ENCODE measurements around the gene CYP11A1. TPM values are rescaled to one million over a fixed set of nuclear protein-coding genes. Genes with fewer than 3 reads are reported as not detected.

CYP11A1 gene
- total RNA-seq, 1 donor from 2014 or later = 0.21 TPM

DNA sequence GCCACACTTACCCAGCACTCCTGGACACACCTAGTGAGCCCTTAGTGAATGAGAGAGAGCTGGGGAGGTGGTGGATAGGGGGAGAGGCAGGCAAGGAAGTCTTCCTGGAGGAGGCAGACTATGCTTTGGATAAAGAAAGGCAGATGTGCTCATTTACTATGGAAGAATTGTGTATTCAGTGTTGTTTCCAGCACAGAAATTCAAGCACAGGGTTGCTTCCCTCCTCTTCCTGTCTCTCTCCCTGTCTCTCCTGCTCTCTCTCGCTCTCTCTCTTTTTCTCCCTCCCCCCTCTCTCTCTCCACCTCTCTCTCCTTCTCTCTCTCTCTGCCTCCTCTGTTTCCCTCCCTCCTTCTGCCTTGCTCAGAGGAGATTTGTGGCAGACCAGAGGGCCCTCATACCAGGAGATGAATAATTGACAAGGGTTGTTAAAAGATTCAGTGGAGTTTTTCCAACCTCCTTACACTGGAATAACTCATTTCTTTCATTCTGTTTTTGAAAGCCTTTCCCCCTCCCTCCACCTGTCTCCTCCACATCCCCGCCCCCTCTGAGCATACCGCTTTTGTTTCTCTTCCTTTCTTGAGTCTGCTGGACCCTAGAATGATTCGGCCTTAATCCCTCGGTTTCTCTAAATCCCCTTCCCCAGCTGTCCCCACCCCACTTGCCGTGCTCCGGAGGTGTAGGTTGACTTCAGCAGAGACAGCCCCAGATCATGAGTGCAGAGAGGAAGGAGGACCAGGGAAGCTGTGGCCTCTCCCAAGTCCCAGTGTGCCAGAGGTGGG, 65.7 kb downstream of the CYP11A1 start:
- DNase-seq = no peak

DNA sequence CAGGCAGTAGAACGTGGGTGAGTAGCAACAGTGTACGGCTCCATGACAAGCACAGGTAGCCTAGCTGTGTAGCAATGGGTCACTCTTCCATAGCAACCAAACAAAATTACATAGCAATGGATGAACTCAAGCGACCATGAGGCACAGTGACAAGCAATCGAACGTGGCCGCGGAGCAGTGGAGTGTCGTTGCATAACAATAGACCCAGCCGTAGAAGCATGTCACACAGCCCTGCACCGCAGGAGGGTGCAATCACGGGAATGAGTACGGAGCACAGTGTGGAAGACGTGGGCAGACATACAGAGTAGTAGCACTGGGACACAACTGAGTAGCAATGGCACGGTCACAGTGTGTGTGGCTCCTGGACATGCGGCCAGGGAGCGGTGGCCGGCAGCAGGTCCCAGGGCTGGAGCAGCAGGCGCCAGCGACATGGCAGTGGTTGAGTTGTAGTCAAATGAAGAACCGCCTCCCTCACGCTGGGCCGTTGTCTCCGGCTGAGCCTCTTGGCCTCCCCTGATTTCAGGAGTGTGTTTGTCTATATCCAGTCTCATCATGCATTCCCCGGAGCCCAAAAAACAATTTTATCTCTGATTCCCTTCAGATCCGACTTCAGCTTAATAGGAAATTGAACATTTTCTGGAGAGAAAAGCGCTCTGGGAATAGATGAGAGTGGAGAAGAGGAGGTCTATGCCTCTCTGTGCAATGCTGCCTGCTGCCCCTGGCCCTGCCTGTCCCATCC, 67.2 kb downstream of the CYP11A1 start:
- DNase-seq = no peak

DNA sequence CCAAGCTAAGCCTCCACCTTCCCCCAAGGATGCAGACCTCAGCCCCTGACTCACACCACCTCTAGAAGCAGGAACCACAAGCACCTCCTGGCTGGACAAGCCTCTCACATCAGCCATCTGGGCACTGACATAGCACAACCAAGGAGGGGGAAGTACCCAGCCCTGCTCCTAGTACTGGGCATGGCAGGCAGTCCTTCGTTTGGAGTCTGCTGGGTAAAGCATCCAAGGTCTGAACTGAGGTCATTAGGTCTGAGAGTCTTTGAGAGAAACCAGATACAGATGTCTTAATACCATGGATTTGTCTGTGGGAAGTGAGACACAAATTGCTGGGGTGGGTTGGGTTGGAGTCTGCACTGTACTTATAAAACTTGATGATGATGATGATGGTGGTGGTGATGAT, 69.6 kb downstream of the CYP11A1 start:
- no peak for DNase-seq

DNA sequence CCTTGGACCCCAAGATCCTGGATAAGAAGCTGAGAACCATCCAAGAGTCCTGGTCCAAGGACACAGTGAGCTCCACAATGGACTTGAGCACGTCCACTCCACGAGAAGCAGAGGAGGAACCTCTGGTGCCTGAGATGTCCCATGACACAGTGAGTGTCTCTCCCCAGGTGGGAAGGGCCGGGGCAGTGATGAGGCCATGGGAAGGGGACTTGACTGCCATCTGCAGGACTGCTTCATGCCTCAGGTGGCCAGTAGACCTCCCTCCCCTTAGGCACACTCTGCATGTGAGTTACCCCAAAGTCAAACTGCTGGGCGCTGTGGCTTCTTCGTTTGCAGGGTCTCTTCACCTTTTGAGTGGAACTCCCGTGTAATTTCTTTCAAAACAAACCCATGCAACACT, 71.6 kb downstream of the CYP11A1 start:
- DNase-seq = no peak

DNA sequence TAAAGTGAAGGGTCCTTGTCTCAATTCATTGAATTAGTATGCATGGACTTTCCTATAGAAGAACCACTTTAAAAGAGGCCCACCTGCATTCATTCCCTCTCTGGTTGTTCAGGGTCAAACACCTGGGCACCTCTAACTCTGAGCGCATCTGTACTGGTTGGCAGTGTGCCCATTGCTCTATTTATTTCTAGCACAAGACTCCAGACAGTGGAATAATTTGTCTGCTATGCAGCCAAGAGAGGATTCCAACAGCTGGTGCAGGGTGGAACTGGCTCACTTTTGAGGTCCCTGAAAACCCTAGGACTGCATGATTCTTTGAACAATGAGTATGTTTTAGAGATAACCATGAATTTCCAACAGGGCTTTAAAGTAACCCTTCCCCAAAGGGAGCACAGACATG, 73.4 kb downstream of the CYP11A1 start:
- no peak for DNase-seq

DNA sequence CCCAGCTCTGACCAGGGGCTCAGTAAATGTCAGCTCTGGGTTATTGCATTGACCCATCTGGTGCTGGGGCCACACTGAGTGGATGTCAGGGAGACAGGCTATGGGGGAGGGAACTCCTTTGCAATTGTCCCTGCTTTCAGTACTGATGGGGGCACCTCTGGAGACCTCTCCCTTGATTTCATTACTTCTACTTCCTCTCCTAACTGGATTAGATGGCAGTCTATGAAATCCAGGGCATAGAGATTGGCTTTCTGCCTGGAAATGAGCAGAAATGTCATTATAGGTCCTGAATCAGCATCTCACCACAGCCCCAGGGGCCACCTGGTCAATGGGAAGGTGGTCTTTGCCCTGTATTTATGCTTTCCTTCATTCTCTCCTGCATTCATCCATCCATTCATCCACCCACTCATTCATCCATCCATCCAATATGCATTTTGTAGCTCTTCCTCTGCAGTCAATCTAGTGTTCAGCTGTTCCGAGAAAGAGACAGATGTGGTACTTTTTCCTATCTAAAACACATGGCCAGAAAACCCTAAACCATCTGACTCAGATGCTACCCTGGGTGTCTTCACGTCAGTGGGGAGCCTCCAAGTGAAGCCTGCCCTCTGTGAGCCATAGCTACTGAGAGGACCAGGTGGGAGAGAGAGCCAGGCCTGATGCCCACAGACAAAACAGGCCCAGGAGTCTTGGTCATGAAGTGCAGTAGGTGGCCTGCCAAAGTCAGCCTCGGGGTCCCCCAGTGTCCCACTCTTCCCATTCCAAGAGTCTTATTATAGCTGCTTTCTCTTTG, 74.2 kb downstream of the CYP11A1 start:
- DNase-seq = no peak

DNA sequence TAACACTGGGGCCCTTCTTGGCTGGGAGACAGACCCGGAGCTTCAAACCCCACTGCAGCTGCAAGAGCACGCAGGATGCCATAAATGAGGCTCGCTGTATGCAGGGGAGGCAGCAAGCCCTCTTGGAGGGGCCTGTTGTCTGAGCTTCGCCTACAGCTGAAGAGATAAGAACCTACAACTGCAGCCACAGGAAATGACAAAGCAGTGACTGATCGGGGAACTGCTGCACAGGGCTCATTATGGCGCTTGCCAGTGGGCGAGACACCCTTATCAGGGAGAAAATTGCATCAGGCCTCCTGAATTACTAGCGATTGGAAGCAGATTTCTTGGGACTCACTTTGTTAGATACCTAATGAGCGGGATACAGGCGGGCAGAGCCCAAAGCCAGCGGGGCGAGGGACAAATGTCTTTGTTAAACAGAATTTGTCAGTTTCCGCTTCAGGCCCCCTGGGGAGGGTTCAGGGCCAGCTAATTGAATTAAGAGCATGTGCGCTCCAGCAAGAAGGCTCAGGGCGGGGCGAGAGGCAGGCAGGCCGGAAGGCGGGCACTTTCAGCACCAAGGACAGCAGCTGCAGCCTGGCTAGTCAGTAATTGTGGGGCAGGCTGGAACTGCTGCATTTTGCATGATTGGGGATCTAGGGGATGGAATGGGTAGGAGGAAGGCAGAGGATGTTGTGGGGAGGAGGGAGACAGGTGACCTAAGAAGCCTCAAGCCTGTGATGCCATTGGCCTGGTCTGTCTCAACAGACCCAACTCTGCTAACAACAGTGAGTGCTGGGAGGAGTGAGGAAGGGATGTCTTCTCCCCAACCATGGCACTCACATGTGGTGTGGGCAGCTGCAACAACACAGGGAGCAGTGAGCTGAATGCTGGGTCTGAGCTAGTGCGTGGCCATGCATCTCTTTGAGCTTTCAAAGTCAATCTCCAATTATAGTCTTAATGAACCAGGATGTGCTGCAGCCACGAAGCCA, 76.1 kb downstream of the CYP11A1 start:
- peak; percentile 94 for DNase-seq

DNA sequence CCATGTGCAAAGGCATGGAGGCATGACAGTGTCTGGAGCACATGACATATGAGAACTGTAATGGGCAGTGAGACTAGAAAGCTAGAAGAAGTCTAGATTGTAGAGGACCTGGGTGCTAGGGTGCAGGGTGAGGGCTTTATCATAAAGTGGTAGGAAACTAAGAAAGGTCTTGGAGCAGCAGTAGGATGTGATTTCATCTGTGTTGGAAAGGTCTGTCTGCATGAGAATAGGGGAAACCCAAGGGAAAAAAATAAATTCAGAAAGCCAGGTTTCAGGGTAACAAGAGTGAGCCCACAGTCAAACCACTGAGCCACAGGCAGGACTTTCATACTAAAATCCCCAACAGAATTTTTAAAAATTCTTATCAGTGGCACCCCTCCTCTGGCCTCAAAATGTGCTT, 76.8 kb downstream of the CYP11A1 start:
- DNase-seq = no peak

DNA sequence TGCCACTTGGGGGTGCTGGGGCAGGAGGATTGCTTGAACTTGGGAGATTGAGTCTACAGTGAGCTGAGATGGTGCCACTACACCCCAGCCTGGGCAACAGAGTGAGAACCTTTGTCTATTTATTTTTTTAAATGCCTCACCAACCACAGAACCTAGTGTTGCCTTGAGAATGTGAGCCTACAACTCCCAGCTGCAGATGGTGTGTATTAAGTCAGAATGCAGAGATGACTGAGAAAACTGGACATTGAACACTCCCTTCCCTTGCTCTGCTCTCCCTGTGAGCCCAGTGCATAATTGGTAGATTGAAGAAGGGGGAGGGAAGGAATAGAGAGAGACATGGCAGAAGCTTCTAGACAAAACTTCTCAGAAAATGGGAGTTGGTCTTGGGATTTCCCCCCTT, 77.8 kb downstream of the CYP11A1 start:
- DNase-seq = no peak

Small RNA genes lying within 50 kb of the gene (small RNA-seq; reads per million reads assigned to genes)
- gene MIR6881 (ENCODE audit: low replicate concordance) = not detected

Other genes starting within 250 kb of the CYP11A1 start
- gene ISLR2, start 237.1 kb downstream of the CYP11A1 start, total RNA-seq = 8.4 TPM
- gene ISLR, start 193.9 kb downstream of the CYP11A1 start, total RNA-seq = 119 TPM
- gene STRA6, start 164.9 kb downstream of the CYP11A1 start, total RNA-seq = 14.2 TPM
- 0.41 TPM for gene CCDC33, start 131.3 kb downstream of the CYP11A1 start, total RNA-seq
- gene SEMA7A, start 66.3 kb upstream of the CYP11A1 start, total RNA-seq = 5.8 TPM
- 21.4 TPM for gene UBL7, start 93.5 kb upstream of the CYP11A1 start, total RNA-seq
- 4.1 TPM for gene ARID3B, start 173.6 kb upstream of the CYP11A1 start, total RNA-seq
- gene CLK3, start 248.2 kb upstream of the CYP11A1 start, total RNA-seq = 54.6 TPM

Data from tongue (tissue), 3 donors.